ENCODE results near the gene TUBA3E.
"Not testable (repeated sequence)": the region's sequence is repeated elsewhere in the genome, so short reads cannot be mapped to it uniquely, and the experiment has no call there.

Gene TUBA3E

GRCh38 chr2:130142396-130143265 lies 55.6 kb downstream of the TUBA3E start:
- not testable (repeated sequence) for DNase-seq
